Spleen (tissue), 11 donors: ENCODE data around the gene PLCB2. TPM values are rescaled to one million over a fixed set of nuclear protein-coding genes. Genes with fewer than 3 reads are reported as not detected.

Experiments
- DNase-seq: peaks from one replicate; pipeline ENCODE4 v3.0.0-alpha.2; 2020
- H3K27ac ChIP-seq, 8 donors: fragments of 200-600 bp; sonication (generic) in 7 of 8; 1 replicate in 4 of 8; 2 replicates in 4 of 8; pipeline versions ENCODE4 v1.5.0 to v1.8.0; 2016 to 2021; ENCODE audit warnings: inconsistent platforms in 4 of 8, mild to moderate bottlenecking in 4 of 8, moderate library complexity in 1 of 8
- H3K27me3 ChIP-seq, 7 donors: fragments of 200-600 bp; sonication (generic) in 6 of 7; replicated peaks in 1 of 7; 1 replicate in 4 of 7; 2 replicates in 3 of 7; pipeline versions ENCODE4 v1.5.0 to v1.8.0; 2016 to 2021; ENCODE audit warnings: inconsistent platforms in 3 of 7, mild to moderate bottlenecking in 1 of 7
- H3K36me3 ChIP-seq, 6 donors: fragments of 200-600 bp; sonication (generic) in 5 of 6; 1 replicate in 4 of 6; 2 replicates in 2 of 6; pipeline versions ENCODE4 v1.5.0 to v1.8.0; 2016 to 2021; ENCODE audit warnings: inconsistent platforms in 2 of 6
- H3K4me1 ChIP-seq, 6 donors: fragments of 200-600 bp; sonication (generic) in 5 of 6; 1 replicate in 3 of 6; 2 replicates in 3 of 6; pipeline versions ENCODE4 v1.5.0 to v1.8.0; 2016 to 2021; ENCODE audit warnings: inconsistent platforms in 3 of 6
- H3K4me3 ChIP-seq, 8 donors: fragments of 200-600 bp; sonication (generic) in 7 of 8; 1 replicate in 4 of 8; 2 replicates in 4 of 8; pipeline versions ENCODE4 v1.5.0 to v1.8.0; 2016 to 2021; ENCODE audit warnings: inconsistent platforms in 4 of 8, mild to moderate bottlenecking in 4 of 8, moderate library complexity in 2 of 8
- H3K9me3 ChIP-seq, 8 donors: fragments of 200-600 bp; sonication (generic) in 7 of 8; 1 replicate in 4 of 8; 2 replicates in 4 of 8; pipeline versions ENCODE4 v1.5.0 to v1.8.0; 2016 to 2021; ENCODE audit warnings: inconsistent platforms in 4 of 8
- CTCF ChIP-seq, 11 experiments: fragments of 200-600 bp in 7 of 11; fragments of 450-650 bp in 4 of 11; sonication (generic) in 4 of 11; IDR thresholded peaks in 8 of 11; conservative IDR thresholded peaks in 3 of 11; 1 replicate in 7 of 11; 2 replicates in 4 of 11; pipeline versions ENCODE4 v1.4.0 to v1.8.0; 2016 to 2021; ENCODE audit warnings: antibody characterized with exemption in 11 of 11, inconsistent platforms in 4 of 11, mild to moderate bottlenecking in 1 of 11
- POLR2A ChIP-seq, 3 donors: fragments of 450-650 bp; IDR thresholded peaks; one replicate each; pipeline ENCODE4 v1.5.1; 2017; ENCODE audit warnings: antibody characterized with exemption in 3 of 3, mild to moderate bottlenecking in 1 of 3
- POLR2AphosphoS5 ChIP-seq, 3 donors: sonication (generic); formaldehyde crosslinking; IDR thresholded peaks; one replicate each; pipeline ENCODE4 v1.5.1; 2017; ENCODE audit warnings: antibody characterized with exemption in 3 of 3
- WGBS, 5 donors: extraction: QIAGEN DNeasy Blood & Tissue Kit in 3 of 5; methylation state at CpG; one replicate each; pipeline versions ENCODE4 v1.1.5 to v1.1.7; 2013 to 2018; 5-methylcytosine and 5-hydroxymethylcytosine counted together
- intact Hi-C: fragments of 100-400 bp; cut with DNase I; formaldehyde crosslinking; loops from one replicate; pipeline ENCODE4 v1.15.0; 2023; ENCODE audit warnings: low total_unique reads
- polyA plus RNA-seq, 3 donors: library from polyadenylated mRNA; stranded (reverse); fragments of 200-250 nt; gene quantifications; one replicate each; pipeline ENCODE4 v1.2.1, GENCODE V29; 2013
- total RNA-seq, 7 donors: library from RNA; depleted of rRNA in 3 of 7; stranded (reverse); fragments of >200 nt in 3 of 7; fragmentation: NEBNext Ultra II Directional in 4 of 7; extraction: Animal tissue kit (Norgen Biotek cat#: 25700) in 4 of 7; gene quantifications; one replicate each; pipeline versions ENCODE4 v1.1.0 to v1.2.1, GENCODE V29; 2016 to 2021
- donor health status: healthy with polysubstance abuse.
- donor health status: DM: no; HTN: no; CAD: no; lungs with moderate emphysema.
- donor health status: DM: no; HTN: no; CAD: no.
- donor health status: Bipolar disorder and iron deficiency.
- donor health status: healthy.
- donor health status: DM: no; HTN: no; CAD: no.
- donor health status: DM: yes; HTN: yes; CAD: no.

The PLCB2 gene
- total and polyA plus RNA-seq, 10 donors: 63.8 to 247 (median 187) TPM

- Histone ChIP-seq H3K4me1 (peaks cover 30 to 92% (median 71%) of the 10 kb centered on the region in 6 donors), H3K36me3 (peaks cover 0 to 4% (median 0%) of the 10 kb centered on the region in 6 donors), H3K4me3 (no peak overlapping the region), H3K27me3 (no peaks in the 10 kb centered on the region), H3K27ac (peak overlapping the region in 2 of 8 donors; percentile 13 to 91), H3K9me3 (no peaks in the 10 kb centered on the region)
- intact Hi-C loops: no loop called here
- DNase-seq: no peak
- TF ChIP-seq POLR2AphosphoS5 (IDR thresholded peaks at IDR 0.05): no peak
- 50 to 69% (median 63%) methylated on average over 3 of the region's 3 CpGs for WGBS, 5 donors
These were observed 20.4 kb upstream of the PLCB2 start for GRCh38 chr15:40328176-40328575.

- intact Hi-C loops: no loop called here
- Histone ChIP-seq H3K9me3 (no peaks in the 10 kb centered on the region), H3K4me3 (no peak overlapping the region), H3K36me3 (peaks cover 0 to 4% (median 0%) of the 10 kb centered on the region in 6 donors), H3K27me3 (no peaks in the 10 kb centered on the region), H3K4me1 (peaks cover 29 to 92% (median 71%) of the 10 kb centered on the region in 6 donors), H3K27ac (no peak overlapping the region)
- WGBS, 5 donors: 53 to 75% (median 61%) methylated on average over 6 of the region's 6 CpGs
- DNase-seq: peak; percentile 46
- TF ChIP-seq POLR2AphosphoS5 (IDR thresholded peaks at IDR 0.05) (no peak), CTCF (IDR thresholded peaks at IDR 0.05 in 8 of 11, conservative IDR thresholded peaks at IDR 0.05 in 3 of 11) (no peak), POLR2A (IDR thresholded peaks at IDR 0.05) (no peak)
These were observed 19.7 kb upstream of the PLCB2 start for GRCh38 chr15:40327457-40327856.

- peak overlapping the region in 3 of 8 donors; percentile 29 to 86 (median 41) for H3K27ac ChIP-seq
- no peaks in the 10 kb centered on the region for H3K9me3 ChIP-seq
- DNase-seq: no peak
- intact Hi-C loops: no loop called here
- H3K4me3 ChIP-seq: peak overlapping the region in 3 of 8 donors; percentile 69 to 93 (median 84)
- H3K4me1 ChIP-seq: peaks cover 22 to 90% (median 63%) of the 10 kb centered on the region in 6 donors
- no peaks in the 10 kb centered on the region for H3K27me3 ChIP-seq
- WGBS, 5 donors: 82 to 90% (median 85%) methylated on average over 2 of the region's 2 CpGs
- TF ChIP-seq POLR2A (IDR thresholded peaks at IDR 0.05): no peak
- no peak for TF ChIP-seq POLR2AphosphoS5 (IDR thresholded peaks at IDR 0.05)
- no peak for TF ChIP-seq CTCF (IDR thresholded peaks at IDR 0.05 in 8 of 11, conservative IDR thresholded peaks at IDR 0.05 in 3 of 11)
- H3K36me3 ChIP-seq: peaks cover 0 to 4% (median 0%) of the 10 kb centered on the region in 6 donors
These were observed 18.0 kb upstream of the PLCB2 start for GRCh38 chr15:40325700-40326099.

- Histone ChIP-seq H3K4me1 (peaks cover 22 to 90% (median 63%) of the 10 kb centered on the region in 6 donors), H3K36me3 (peaks cover 0 to 4% (median 0%) of the 10 kb centered on the region in 6 donors), H3K4me3 (peak overlapping the region; percentile 63 to 93 (median 68)), H3K27me3 (no peaks in the 10 kb centered on the region), H3K9me3 (no peaks in the 10 kb centered on the region), H3K27ac (peak overlapping the region in 5 of 8 donors; percentile 29 to 86 (median 79))
- intact Hi-C loops: no loop called here
- WGBS, 5 donors: 47 to 59% (median 48%) methylated on average over 2 of the region's 2 CpGs
- DNase-seq: no peak
- no peak for TF ChIP-seq CTCF (IDR thresholded peaks at IDR 0.05 in 8 of 11, conservative IDR thresholded peaks at IDR 0.05 in 3 of 11)
- TF ChIP-seq POLR2A (IDR thresholded peaks at IDR 0.05): no peak
- no peak for TF ChIP-seq POLR2AphosphoS5 (IDR thresholded peaks at IDR 0.05)
These were observed 17.5 kb upstream of the PLCB2 start for GRCh38 chr15:40325188-40325587.
